DMS79 treated with DMSO at 0.1 percent for 48 hours (cell line): ENCODE measurements around the gene CTSF.

ENCODE experiments used
- DNase-seq: peaks from one replicate; lab custom pipeline; 2025; lab: John Stamatoyannopoulos, UW

CTSF gene

DNA sequence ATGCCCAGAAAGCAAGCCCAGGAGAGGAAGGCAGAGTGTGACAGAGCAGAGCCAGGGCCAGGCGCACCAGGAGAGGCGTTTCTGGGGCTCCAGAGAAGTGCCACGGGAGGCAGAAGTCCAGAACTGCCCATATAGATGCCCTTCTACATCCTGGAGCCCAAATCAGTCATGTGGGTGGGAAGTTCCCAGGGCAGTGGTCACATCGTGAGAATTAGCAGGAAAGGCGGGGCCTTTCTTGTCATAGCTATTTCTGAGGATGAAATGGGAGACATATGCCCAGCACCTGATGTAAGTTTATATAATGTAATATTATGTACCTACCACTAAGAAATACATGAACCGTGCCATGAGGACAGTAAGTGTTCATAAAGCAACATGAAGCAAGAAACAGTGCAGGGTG lies 35.6 kb downstream of the CTSF start:
- DNase-seq: no peak

DNA sequence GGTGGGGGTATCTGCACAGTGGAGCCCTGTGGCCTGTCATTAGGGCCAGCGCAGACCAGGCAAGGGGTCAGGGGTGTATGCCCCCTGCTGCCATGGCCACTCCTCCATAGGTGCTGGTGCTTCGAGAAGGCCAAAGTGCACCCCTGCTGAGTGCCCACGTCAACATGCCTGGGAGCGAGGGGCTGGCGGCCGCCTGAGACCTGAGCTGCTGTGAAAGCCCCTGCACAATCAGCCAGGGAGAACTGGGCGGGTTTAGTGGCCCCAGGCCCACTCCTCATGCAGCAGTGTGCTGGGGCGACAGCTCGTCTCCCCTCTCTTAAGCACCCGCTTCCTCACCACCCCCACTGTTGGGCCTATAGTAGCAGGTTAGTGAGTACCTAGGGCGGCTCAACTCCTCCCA lies 36.6 kb downstream of the CTSF start:
- no peak for DNase-seq

DNA sequence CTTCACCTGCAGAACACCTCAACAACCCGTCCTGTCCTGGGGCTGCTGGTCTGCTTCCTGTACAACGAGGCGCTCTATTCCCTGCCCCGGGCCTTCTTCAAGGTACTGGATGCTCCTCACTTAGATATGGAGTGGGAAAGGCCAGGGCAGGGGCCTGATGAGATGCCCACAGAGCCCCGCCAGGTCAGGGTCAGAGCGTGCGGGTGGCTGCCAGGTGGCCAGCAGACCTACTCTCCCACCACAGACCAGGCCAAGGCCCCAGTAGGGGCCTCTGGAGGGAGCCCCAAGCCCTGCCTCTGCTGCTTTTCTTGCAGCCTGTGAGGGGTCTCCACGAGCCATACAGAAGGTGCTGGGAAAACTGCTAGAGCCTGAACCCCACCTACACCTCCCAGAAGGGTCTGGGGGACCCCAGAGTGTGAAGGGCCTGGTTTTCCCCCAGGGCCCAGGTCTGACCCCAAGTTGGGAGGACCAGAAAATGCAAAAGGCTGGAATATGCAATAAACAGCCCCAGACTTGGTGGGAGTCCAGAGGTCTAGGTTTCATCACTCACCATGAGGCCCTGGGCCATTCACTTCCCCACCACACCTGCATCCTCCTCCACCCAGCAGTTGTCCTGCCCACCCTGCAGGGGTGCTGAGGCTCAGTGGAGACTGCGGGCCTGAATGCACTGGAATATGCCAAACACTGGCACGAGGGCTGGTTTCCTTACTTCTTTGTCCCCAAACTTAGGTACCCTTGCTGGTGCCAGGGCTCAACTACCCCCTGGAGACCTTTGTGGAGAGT lies 37.3 kb downstream of the CTSF start:
- DNase-seq: no peak

DNA sequence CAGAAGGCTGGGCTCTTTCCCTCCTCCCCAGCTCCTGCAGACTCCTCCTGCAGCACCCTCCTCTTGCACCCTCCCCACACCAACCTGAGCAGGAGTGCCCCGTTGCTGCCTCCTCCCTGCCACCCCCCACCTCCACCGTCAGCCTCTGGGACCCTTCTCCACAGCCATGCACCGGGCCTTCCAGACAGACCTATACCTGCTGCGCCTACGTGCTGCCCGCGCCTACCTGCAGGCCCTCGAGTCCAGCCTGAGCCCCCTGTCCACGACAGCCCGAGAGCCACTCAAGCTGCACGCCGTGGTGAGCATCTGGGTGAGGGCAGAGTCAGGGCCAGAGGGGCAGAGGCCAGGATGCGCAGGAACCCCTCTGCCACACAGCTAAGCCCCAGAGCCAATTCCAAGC lies 38.8 kb downstream of the CTSF start:
- no peak for DNase-seq

DNA sequence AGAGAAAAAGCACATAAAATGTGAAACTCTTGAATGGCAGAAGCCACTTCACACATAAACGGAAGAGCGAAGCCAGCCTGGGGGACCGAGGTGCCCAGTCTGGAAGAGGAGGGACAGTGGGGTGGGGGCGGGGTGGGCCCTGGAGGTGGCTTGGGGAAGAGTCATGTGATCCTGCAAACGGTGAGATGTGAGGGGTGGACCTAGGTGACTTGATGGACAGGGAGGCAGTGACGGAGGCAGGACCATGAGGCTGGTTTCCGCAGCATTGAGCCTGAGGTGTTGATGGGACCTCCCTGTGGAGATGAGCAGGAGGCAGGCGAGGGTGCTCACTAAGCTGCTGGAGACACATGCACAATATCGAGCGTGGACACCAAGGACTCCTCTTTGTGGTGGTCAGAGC lies 39.3 kb downstream of the CTSF start:
- DNase-seq: no peak

DNA sequence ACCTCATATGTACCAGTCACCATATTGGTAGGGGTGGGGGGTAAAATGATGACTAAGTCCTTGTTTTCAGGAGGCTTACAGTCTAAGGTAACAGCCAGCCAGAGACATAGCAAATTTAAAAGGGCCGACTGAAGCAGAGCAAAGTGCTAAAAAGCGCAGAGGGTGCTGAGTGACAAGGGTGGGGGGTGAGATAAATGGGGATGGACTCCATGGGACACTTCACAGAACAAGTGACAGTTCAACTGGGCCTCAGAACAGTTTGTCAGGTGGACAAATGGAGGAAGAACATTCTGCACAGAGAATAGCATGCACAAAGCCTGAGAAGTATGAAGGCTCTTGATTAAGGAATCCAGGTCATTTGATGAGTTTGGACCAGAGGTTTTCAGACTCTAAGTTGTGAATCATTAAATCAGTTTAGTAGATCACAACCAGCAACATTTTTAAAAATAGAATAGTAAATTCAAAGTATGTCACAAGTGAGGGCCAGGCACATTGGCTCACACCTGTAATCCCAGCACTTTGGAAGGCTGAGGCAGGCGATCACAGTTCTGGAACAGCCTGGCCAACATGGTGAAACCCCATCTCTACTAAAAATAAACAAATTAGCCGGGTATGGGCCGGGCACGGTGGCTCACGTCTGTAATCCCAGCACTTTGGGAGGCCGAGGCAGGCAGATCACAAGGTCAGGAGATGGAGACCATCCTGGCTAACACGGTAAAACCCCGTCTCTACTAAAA lies 43.9 kb downstream of the CTSF start:
- DNase-seq: no peak

DNA sequence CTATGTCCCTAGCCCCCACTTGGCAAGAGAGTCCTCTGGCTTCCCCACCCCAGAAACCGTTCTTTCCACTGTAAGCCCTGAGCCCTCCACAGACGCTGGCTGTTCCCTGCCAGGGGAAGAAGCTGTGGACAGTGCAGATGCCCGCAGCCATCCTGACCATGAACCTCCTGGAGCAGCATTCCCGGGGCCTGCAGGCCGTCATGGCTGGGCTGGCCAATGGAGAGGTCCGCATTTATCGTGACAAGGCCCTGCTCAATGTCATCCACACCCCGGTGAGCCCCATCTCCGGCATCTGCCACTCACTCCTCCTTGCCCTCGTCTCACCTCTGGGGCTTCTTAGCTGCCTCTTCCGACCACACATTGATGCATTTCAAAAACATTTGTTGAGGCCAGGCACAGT lies 44.8 kb downstream of the CTSF start:
- no peak for DNase-seq
